Stimulated activated effector memory CD8-positive, alpha-beta T cell treated with anti-CD3 and anti-CD28 coated beads, Interleukin-12 subunit alpha, Interleukin-12 subunit beta, amount 100 ng/mL, for 72 hours (primary cell): ENCODE measurements around the gene ZMYND8.

Source experiments
- ATAC-seq: fragments of 150-1000 bp; cut with Tn5 transposase; 2 replicates; pipeline ENCODE4 v1.10.0; 2021
- DNase-seq, 2 donors: peaks; one replicate each; pipeline ENCODE4 v3.0.0; 2021 to 2022; ENCODE audit warnings: low spot score in 2 of 2
- H3K27ac Mint-ChIP-seq: one replicate; pipeline ENCODE4 v1.8.0; 2022; ENCODE audit warnings: mild to moderate bottlenecking, mixed read lengths
- H3K36me3 Mint-ChIP-seq: one replicate; pipeline ENCODE4 v1.8.0; 2022; ENCODE audit warnings: mild to moderate bottlenecking, mixed read lengths
- H3K4me1 Mint-ChIP-seq: one replicate; pipeline ENCODE4 v1.8.0; 2022; ENCODE audit warnings: mixed read lengths
- H3K4me3 Mint-ChIP-seq: one replicate; pipeline ENCODE4 v1.8.0; 2022; ENCODE audit warnings: mild to moderate bottlenecking, mixed read lengths
- H3K9me3 Mint-ChIP-seq: one replicate; pipeline ENCODE4 v1.8.0; 2022; ENCODE audit warnings: mixed read lengths

The ZMYND8 gene

DNA sequence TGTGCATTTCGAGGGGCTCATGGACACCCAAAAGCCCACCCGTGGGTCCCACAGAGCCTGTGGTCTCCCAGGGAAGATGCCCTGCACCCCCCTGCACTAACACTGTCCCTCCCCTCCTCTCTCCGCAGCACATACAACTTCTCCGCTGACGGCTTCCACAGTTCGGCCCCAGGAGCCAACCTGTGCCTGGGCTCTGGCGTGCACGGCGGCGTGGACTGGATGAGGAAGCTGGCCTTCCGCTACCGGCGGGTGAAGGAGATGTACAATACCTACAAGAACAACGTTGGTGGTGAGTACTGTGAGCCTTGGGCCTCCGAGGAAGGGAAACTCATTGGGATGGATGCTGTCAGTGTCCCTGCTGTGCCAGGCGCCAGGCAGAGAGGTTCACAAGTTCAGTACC is 183.9 kb downstream of the ZMYND8 start:
- DNase-seq, result no peak
- Mint-ChIP-seq H3K4me3 (no peak overlapping the region), H3K9me3 (no peaks in the 10 kb centered on the region), H3K4me1 (no peaks in the 10 kb centered on the region), H3K36me3 (no peaks in the 10 kb centered on the region), H3K27ac (no peak overlapping the region)
- peak; percentile 34 for ATAC-seq

DNA sequence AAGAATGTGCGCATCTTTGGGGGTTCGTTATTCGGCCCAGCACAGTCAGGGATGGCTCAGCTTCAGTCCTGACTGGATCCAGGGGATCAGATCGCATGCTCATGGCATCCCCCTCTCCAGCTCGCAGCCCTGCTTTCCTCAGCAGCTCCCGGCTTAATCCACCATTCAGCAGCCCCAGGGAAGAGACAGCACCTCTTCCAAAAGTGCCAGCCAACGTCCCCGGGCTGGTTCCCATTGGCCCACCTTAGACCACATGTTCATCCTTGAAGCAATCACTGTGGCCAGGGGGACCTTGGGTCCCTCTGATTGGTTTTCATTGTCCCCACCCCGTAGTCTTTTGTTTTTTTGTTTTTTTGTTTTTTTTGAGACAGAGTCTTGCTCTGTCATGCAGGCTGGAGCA is 188.7 kb downstream of the ZMYND8 start:
- H3K36me3 Mint-ChIP-seq, result no peaks in the 10 kb centered on the region
- ATAC-seq (no peak), DNase-seq (no peak)
- no peak overlapping the region for H3K4me3 Mint-ChIP-seq
- H3K27ac Mint-ChIP-seq, result no peak overlapping the region
- no peaks in the 10 kb centered on the region for H3K9me3 Mint-ChIP-seq
- no peaks in the 10 kb centered on the region for H3K4me1 Mint-ChIP-seq

DNA sequence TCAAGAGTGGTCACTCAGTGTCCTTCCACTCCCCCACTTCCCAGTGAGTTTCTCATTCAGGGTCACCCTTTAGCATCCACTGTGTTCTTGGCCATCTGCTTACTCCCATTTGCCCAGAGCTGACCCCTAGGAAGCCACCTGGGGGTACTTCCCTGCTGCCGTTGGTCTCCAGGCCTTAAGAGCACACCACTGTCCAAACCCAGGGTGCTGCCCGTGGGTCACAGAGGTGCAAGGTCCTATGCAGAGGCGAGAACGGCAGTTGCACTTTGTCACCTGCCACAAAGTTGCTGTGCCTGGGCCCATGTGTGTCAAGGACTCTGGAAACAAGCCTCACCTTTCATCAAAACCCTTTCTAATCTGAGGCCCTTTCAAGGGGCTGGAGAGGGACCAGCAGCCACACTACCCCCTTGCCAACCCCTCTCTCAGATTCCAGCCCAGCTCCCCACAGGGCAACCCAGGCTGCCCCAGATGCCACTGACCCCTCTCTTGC is 191.1 kb downstream of the ZMYND8 start:
- ATAC-seq, result no peak
- Mint-ChIP-seq H3K4me3 (no peak overlapping the region), H3K36me3 (no peaks in the 10 kb centered on the region), H3K4me1 (no peaks in the 10 kb centered on the region), H3K27ac (no peak overlapping the region), H3K9me3 (no peaks in the 10 kb centered on the region)
- DNase-seq, result no peak

DNA sequence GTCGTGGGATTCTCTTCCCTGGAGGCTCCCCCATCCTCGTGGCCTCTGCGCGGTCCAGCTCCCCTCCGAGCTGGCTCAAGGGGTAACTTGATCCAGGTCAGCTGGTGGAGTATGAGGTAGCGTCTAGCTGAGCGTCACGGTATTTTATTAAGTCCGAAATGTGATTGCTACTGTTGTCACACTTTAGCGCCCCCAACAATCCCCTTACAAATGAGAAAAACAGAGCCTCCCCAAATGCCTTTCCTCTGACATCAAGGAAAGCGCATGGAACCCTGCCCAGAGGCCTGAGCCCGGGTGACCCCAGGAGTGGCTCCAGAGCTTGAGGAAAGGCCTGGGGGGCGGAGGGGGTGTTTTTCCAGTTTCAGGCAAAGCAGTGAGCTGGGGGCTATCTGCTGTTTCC is 192.4 kb downstream of the ZMYND8 start:
- H3K4me1 Mint-ChIP-seq, result no peaks in the 10 kb centered on the region
- no peaks in the 10 kb centered on the region for H3K9me3 Mint-ChIP-seq
- H3K36me3 Mint-ChIP-seq, result no peaks in the 10 kb centered on the region
- ATAC-seq (no peak), DNase-seq (no peak)
- no peak overlapping the region for H3K4me3 Mint-ChIP-seq
- H3K27ac Mint-ChIP-seq, result no peak overlapping the region

DNA sequence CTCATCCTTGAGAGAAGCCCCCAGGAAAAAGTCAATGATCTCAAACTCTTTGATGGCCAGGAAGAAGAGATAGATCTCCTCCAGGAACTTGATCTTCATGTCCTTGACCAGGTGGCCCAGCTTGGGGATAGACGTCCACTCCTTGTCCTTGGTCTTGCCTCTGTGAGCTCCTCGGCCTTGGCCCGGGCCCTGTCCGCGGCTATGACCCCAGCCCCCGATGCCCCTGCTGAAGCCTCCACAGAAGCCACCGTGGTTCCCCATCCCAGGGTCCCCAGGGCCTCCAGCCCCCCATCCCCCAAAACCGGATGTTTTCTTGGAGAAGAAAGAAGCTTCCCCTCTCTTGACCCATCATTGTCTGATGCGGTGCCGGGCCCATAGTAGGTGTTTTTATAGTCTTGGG is 195.1 kb downstream of the ZMYND8 start:
- DNase-seq (no peak), ATAC-seq (no peak)
- H3K27ac Mint-ChIP-seq, result no peak overlapping the region
- no peaks in the 10 kb centered on the region for H3K4me1 Mint-ChIP-seq
- H3K36me3 Mint-ChIP-seq, result no peaks in the 10 kb centered on the region
- no peak overlapping the region for H3K4me3 Mint-ChIP-seq
- no peaks in the 10 kb centered on the region for H3K9me3 Mint-ChIP-seq

DNA sequence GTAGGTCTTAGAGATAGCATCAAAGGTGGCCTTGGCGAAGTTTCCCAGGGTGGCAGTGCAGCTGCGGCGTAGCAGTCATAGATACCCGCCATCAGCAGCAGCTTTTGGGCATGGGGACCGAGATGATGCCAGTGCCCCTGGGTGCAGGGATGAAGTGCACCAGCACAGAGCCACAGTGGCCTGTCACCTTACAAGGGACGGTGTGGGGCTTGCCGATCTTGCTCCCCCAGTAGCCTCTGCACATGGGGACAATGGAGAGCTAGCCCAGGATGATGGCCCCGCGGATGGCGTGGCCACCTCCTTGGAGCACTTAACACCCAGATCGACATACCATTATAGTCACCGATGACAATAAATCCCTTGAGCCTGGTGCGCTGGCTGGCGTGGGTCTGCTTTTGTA is 195.5 kb downstream of the ZMYND8 start:
- Mint-ChIP-seq H3K9me3 (no peaks in the 10 kb centered on the region), H3K4me3 (no peak overlapping the region), H3K36me3 (no peaks in the 10 kb centered on the region), H3K4me1 (no peaks in the 10 kb centered on the region), H3K27ac (no peak overlapping the region)
- ATAC-seq (no peak), DNase-seq (no peak)

DNA sequence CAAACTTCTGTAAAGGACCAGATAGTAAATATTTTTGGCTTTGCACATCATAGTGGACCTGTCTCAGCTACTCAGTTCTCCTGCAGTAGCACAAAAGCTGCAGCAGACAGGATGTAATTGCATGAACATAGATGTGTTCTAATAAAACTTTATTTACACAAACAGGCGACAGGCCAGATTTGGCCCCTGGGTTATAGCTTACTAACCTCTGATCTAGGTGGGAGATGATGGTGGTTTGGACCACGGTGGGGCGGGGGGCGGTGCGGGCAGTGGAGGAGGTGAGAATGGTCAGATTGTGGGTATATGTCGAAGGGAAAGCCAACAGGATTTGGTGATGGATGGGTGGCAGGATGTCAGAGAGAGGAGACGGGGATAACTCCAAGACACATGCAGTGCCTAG is 196.3 kb downstream of the ZMYND8 start:
- no peak overlapping the region for H3K27ac Mint-ChIP-seq
- H3K36me3 Mint-ChIP-seq, result no peaks in the 10 kb centered on the region
- DNase-seq, result no peak
- no peak for ATAC-seq
- H3K4me3 Mint-ChIP-seq, result no peak overlapping the region
- H3K9me3 Mint-ChIP-seq, result no peaks in the 10 kb centered on the region
- H3K4me1 Mint-ChIP-seq, result no peaks in the 10 kb centered on the region
